IMR-90 (cell line): ENCODE data around the gene TJP3.

ENCODE experiments used
- CEBPB ChIP-seq: IDR thresholded peaks from 2 replicates; pipeline ENCODE4 v1.6.1; 2012; ENCODE audit warnings: low read depth, low read length, improper control_type of control experiment
- ELK1 ChIP-seq: fragments of 150-350 bp; IDR thresholded peaks from 2 replicates; pipeline ENCODE4 v1.6.1; 2016; ENCODE audit warnings: low read depth, mild to moderate bottlenecking, low read length, moderate library complexity, borderline replicate concordance
- FOS ChIP-seq: fragments of 150-350 bp; IDR thresholded peaks from 2 replicates; pipeline ENCODE4 v1.6.1; 2016; ENCODE audit warnings: low read depth, low read length
- MAFK ChIP-seq: IDR thresholded peaks from 2 replicates; pipeline ENCODE4 v1.6.1; 2012; ENCODE audit warnings: low read depth, low read length, improper control_type of control experiment
- MXI1 ChIP-seq: IDR thresholded peaks from 2 replicates; pipeline ENCODE4 v1.6.1; 2012; ENCODE audit warnings: low read depth, mild to moderate bottlenecking, low read length, moderate library complexity, borderline replicate concordance
- NFE2L2 ChIP-seq: fragments of 150-350 bp; IDR thresholded peaks from 2 replicates; pipeline ENCODE4 v1.6.1; 2016; ENCODE audit warnings: low read depth, mild to moderate bottlenecking, low read length
- POLR2A ChIP-seq: IDR thresholded peaks from 2 replicates; pipeline ENCODE4 v1.6.1; 2012; ENCODE audit warnings: mild to moderate bottlenecking, low read depth, low read length
- RAD21 ChIP-seq: IDR thresholded peaks from 2 replicates; pipeline ENCODE4 v1.6.1; 2012; ENCODE audit warnings: low read length, improper control_type of control experiment
- RCOR1 ChIP-seq: IDR thresholded peaks from 2 replicates; pipeline ENCODE4 v1.6.1; 2012; ENCODE audit warnings: mild to moderate bottlenecking, low read length, improper control_type of control experiment; ENCODE audit not compliant: insufficient replicate concordance
- SMC3 ChIP-seq: fragments of 150-350 bp; IDR thresholded peaks from 2 replicates; pipeline ENCODE4 v1.6.1; 2016; ENCODE audit warnings: low read depth, mild to moderate bottlenecking, antibody characterized with exemption, low read length, moderate library complexity
- USF2 ChIP-seq: fragments of 150-350 bp; IDR thresholded peaks from 2 replicates; pipeline ENCODE4 v1.6.1; 2017; ENCODE audit warnings: mild to moderate bottlenecking, antibody characterized with exemption, low read length, low read depth
- TF ChIP-seq, protein P1 (sequence below): conservative IDR thresholded peaks from 2 replicates; pipeline ENCODE4 v1.5.1; 2012; ENCODE audit warnings: mild to moderate bottlenecking, low read depth, low read length, improper control_type of control experiment

GRCh38 chr19:3669082-3669946, 38.9 kb upstream of the TJP3 start:
- TF ChIP-seq, protein P1, sequence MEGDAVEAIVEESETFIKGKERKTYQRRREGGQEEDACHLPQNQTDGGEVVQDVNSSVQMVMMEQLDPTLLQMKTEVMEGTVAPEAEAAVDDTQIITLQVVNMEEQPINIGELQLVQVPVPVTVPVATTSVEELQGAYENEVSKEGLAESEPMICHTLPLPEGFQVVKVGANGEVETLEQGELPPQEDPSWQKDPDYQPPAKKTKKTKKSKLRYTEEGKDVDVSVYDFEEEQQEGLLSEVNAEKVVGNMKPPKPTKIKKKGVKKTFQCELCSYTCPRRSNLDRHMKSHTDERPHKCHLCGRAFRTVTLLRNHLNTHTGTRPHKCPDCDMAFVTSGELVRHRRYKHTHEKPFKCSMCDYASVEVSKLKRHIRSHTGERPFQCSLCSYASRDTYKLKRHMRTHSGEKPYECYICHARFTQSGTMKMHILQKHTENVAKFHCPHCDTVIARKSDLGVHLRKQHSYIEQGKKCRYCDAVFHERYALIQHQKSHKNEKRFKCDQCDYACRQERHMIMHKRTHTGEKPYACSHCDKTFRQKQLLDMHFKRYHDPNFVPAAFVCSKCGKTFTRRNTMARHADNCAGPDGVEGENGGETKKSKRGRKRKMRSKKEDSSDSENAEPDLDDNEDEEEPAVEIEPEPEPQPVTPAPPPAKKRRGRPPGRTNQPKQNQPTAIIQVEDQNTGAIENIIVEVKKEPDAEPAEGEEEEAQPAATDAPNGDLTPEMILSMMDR = no peak
- no peak for TF ChIP-seq SMC3
- TF ChIP-seq POLR2A = no peak
- no peak for TF ChIP-seq USF2
- no peak for TF ChIP-seq ELK1
- TF ChIP-seq MXI1 = no peak
- no peak for TF ChIP-seq RCOR1
- no peak for TF ChIP-seq CEBPB
- no peak for TF ChIP-seq NFE2L2
- TF ChIP-seq MAFK = no peak
- TF ChIP-seq FOS = no peak
- no peak for TF ChIP-seq RAD21
